Liver (tissue), 9 donors: ENCODE data around the gene NDUFA5. TPM values are rescaled to one million over a fixed set of nuclear protein-coding genes. Genes with fewer than 3 reads are reported as not detected.

Experiments
- DNase-seq: peaks from one replicate; pipeline ENCODE4 v3.0.0-alpha.2; 2017; ENCODE audit warnings: low spot score
- H3K27ac ChIP-seq, 2 donors: one replicate each; pipeline ENCODE4 v1.7.0; 2013; ENCODE audit warnings: inconsistent platforms in 2 of 2, low read length in 2 of 2, control low read depth in 1 of 2, low read depth in 1 of 2, mild to moderate bottlenecking in 1 of 2
- H3K27me3 ChIP-seq, 4 donors: one replicate each; pipeline versions ENCODE4 v1.6.1 to v1.7.0; 2013; ENCODE audit warnings: low read length in 3 of 4, inconsistent platforms in 1 of 4, mild to moderate bottlenecking in 1 of 4, moderate library complexity in 1 of 4; ENCODE audit not compliant: control insufficient read depth in 4 of 4, insufficient read depth in 4 of 4
- H3K36me3 ChIP-seq, 4 donors: one replicate each; pipeline versions ENCODE4 v1.6.1 to v1.7.0; 2013; ENCODE audit warnings: low read length in 3 of 4, mild to moderate bottlenecking in 3 of 4, low read depth in 1 of 4, moderate library complexity in 1 of 4; ENCODE audit not compliant: control insufficient read depth in 4 of 4, insufficient read depth in 3 of 4
- H3K4me1 ChIP-seq, 4 donors: one replicate each; pipeline versions ENCODE4 v1.6.1 to v1.7.0; 2013; ENCODE audit warnings: low read length in 3 of 4, mild to moderate bottlenecking in 3 of 4, moderate library complexity in 1 of 4; ENCODE audit not compliant: control insufficient read depth in 4 of 4, insufficient read depth in 4 of 4
- H3K4me3 ChIP-seq, 3 donors: one replicate each; pipeline versions ENCODE4 v1.6.1 to v1.7.0; 2013; ENCODE audit warnings: low read length in 3 of 3, control low read depth in 1 of 3, low read depth in 1 of 3, mild to moderate bottlenecking in 1 of 3
- H3K9ac ChIP-seq, 2 donors: one replicate each; pipeline ENCODE4 v1.7.0; 2013; ENCODE audit warnings: low read length in 2 of 2, mild to moderate bottlenecking in 2 of 2, moderate library complexity in 2 of 2, control low read depth in 1 of 2, low read depth in 1 of 2
- H3K9me3 ChIP-seq, 4 donors: one replicate each; pipeline versions ENCODE4 v1.6.1 to v1.7.0; 2013; ENCODE audit warnings: low read length in 3 of 4; ENCODE audit not compliant: control insufficient read depth in 4 of 4
- ATF3 ChIP-seq: IDR thresholded peaks from 2 replicates; pipeline ENCODE4 v1.6.1; 2016; ENCODE audit warnings: antibody characterized with exemption
- CTCF ChIP-seq: fragments of 150-350 bp; IDR thresholded peaks from 2 replicates; pipeline ENCODE4 v1.5.1; 2017; ENCODE audit warnings: improper control_type of control experiment, low read depth, low read length; ENCODE audit not compliant: missing input control
- EGR1 ChIP-seq, 2 donors: IDR thresholded peaks; 2 replicates each; pipeline ENCODE4 v1.6.1; 2016 to 2018; ENCODE audit warnings: antibody characterized with exemption in 2 of 2, low read depth in 2 of 2
- FOXA1 ChIP-seq: IDR thresholded peaks from 2 replicates; pipeline ENCODE4 v1.6.1; 2016; ENCODE audit warnings: antibody characterized with exemption
- FOXA2 ChIP-seq: IDR thresholded peaks from 2 replicates; pipeline ENCODE4 v1.6.1; 2016; ENCODE audit warnings: antibody characterized with exemption
- GABPA ChIP-seq, 2 donors: IDR thresholded peaks in 1 of 2; conservative IDR thresholded peaks in 1 of 2; 2 replicates each; pipeline ENCODE4 v1.6.1; 2016; ENCODE audit warnings: antibody characterized with exemption in 2 of 2, mild to moderate bottlenecking in 1 of 2, moderate library complexity in 1 of 2
- HNF4A ChIP-seq, 2 donors: conservative IDR thresholded peaks; 2 replicates each; pipeline ENCODE4 v1.6.1; 2016; ENCODE audit warnings: antibody characterized with exemption in 2 of 2, mild to moderate bottlenecking in 2 of 2
- HNF4G ChIP-seq: IDR thresholded peaks from 2 replicates; pipeline ENCODE4 v1.6.1; 2016; ENCODE audit warnings: antibody characterized with exemption
- MAX ChIP-seq: IDR thresholded peaks from 2 replicates; pipeline ENCODE4 v1.6.1; 2016; ENCODE audit warnings: antibody characterized with exemption
- NR2F2 ChIP-seq: IDR thresholded peaks from 2 replicates; pipeline ENCODE4 v1.6.1; 2016; ENCODE audit warnings: antibody characterized with exemption
- RAD21 ChIP-seq, 2 donors: IDR thresholded peaks; 2 replicates each; pipeline ENCODE4 v1.6.1; 2016; ENCODE audit warnings: antibody characterized with exemption in 2 of 2, mild to moderate bottlenecking in 2 of 2
- REST ChIP-seq: IDR thresholded peaks from 2 replicates; pipeline ENCODE4 v1.6.1; 2016; ENCODE audit warnings: antibody characterized with exemption, mild to moderate bottlenecking
- RXRA ChIP-seq, 2 donors: IDR thresholded peaks; 2 replicates each; pipeline ENCODE4 v1.6.1; 2017 to 2018; ENCODE audit warnings: antibody characterized with exemption in 2 of 2, mild to moderate bottlenecking in 1 of 2
- SP1 ChIP-seq: IDR thresholded peaks from 2 replicates; pipeline ENCODE4 v1.6.1; 2018; ENCODE audit warnings: antibody characterized with exemption, mild to moderate bottlenecking
- YY1 ChIP-seq: IDR thresholded peaks from 2 replicates; pipeline ENCODE4 v1.6.1; 2016; ENCODE audit warnings: antibody characterized with exemption, mild to moderate bottlenecking
- ZBTB33 ChIP-seq: IDR thresholded peaks from 2 replicates; pipeline ENCODE4 v1.6.1; 2016; ENCODE audit warnings: antibody characterized with exemption
- WGBS: extraction: QIAGEN DNeasy Blood & Tissue Kit; methylation state at CpG from one replicate; pipeline ENCODE4 v1.1.7; 2013; 5-methylcytosine and 5-hydroxymethylcytosine counted together
- polyA plus RNA-seq, 2 donors: library from polyadenylated mRNA; stranded (reverse) in 1 of 2; unstranded in 1 of 2; fragments of 200-250 nt in 1 of 2; fragments of >200 nt in 1 of 2; fragmentation: Nextera tagmentation in 1 of 2; extraction: Ambion mirVana in 1 of 2; gene quantifications; one replicate each; pipeline versions ENCODE4 v1.2.1 to v1.2.3, GENCODE V29; 2013 to 2015
- total RNA-seq, 2 donors: library from RNA; depleted of rRNA; stranded (reverse); fragments of >200 nt; gene quantifications; one replicate each; pipeline ENCODE4 v1.2.3, GENCODE V29; 2014
- donor health status: healthy.
- donor health status: healthy.
- donor health status: healthy.
- donor health status: healthy.
- donor health status: healthy.

The NDUFA5 gene
- total and polyA plus RNA-seq, 4 donors, result 27.4 to 102 (median 34.4) TPM

- 73% methylated on average over 7 of the region's 7 CpGs for WGBS
- Histone ChIP-seq H3K27me3 (no peaks in the 10 kb centered on the region), H3K9me3 (no peaks in the 10 kb centered on the region), H3K4me1 (peaks cover 0 to 10% (median 6%) of the 10 kb centered on the region in 4 donors), H3K36me3 (peaks cover 0 to 8% (median 1%) of the 10 kb centered on the region in 4 donors), H3K4me3 (no peak overlapping the region), H3K27ac (no peak overlapping the region), H3K9ac (no peak overlapping the region)
- TF ChIP-seq EGR1 (IDR thresholded peaks at IDR 0.05; ENCODE audit: low read depth in 2 of 2) (no peak), YY1 (no peak), HNF4G (no peak), RAD21 (IDR thresholded peaks at IDR 0.05) (no peak), FOXA1 (no peak), REST (no peak), HNF4A (conservative IDR thresholded peaks at IDR 0.05) (no peak), MAX (no peak), FOXA2 (no peak), GABPA (IDR thresholded peaks at IDR 0.05 in 1 of 2, conservative IDR thresholded peaks at IDR 0.05 in 1 of 2) (no peak), SP1 (no peak)
- DNase-seq, result no peak
Measured at GRCh38 chr7:123538189-123538714, 19.4 kb downstream of the NDUFA5 start.

- WGBS, result 46% methylated on average over 3 of the region's 3 CpGs
- no peak for DNase-seq
- no peak overlapping the region for H3K27ac ChIP-seq
Measured at GRCh38 chr7:123537026-123537642, 20.5 kb downstream of the NDUFA5 start.

More at GRCh38 chr7:123537026-123537642, 20.5 kb downstream of the NDUFA5 start:
- Histone ChIP-seq H3K27me3 (no peaks in the 10 kb centered on the region), H3K9me3 (no peaks in the 10 kb centered on the region), H3K4me1 (peaks cover 2 to 10% (median 6%) of the 10 kb centered on the region in 4 donors), H3K36me3 (peaks cover 0 to 4% (median 0%) of the 10 kb centered on the region in 4 donors), H3K9ac (no peak overlapping the region), H3K4me3 (no peak overlapping the region)
- TF ChIP-seq SP1 (no peak), MAX (no peak), ATF3 (no peak), CTCF (peak; percentile 31), REST (no peak), EGR1 (IDR thresholded peaks at IDR 0.05; ENCODE audit: low read depth in 2 of 2) (no peak), RXRA (IDR thresholded peaks at IDR 0.05) (no peak), ZBTB33 (no peak), RAD21 (IDR thresholded peaks at IDR 0.05) (peak in 1 of 2 donors; percentile 39), YY1 (no peak), NR2F2 (no peak)
